GM12878 (cell line): ENCODE measurements around the gene BCAS3. TPM values are rescaled to one million over a fixed set of nuclear protein-coding genes. Genes with fewer than 3 reads are reported as not detected.

Experiments used
- ATAC-seq: fragments of 200-7000 bp; cut with Tn5 transposase; 3 replicates; pipeline ENCODE4 v1.9.1; 2020; ENCODE audit warnings: mild to moderate bottlenecking, moderate library complexity
- BruUV-seq: library from RNA; stranded (reverse); fragments of 400-500 nt; replicated peaks from 2 replicates; lab custom pipeline; 2021; lab: Mats Ljungman, UMichigan
- CTCF ChIA-PET: fragments of 300-600 bp; sonication (Branson Sonifier 250); formaldehyde crosslinking; extraction: SDS; loops from one replicate; lab custom pipeline; 2021; ENCODE audit warnings: inconsistent platforms; lab: Yijun Ruan, JAX
- POLR2A ChIA-PET: fragments of 350-600 bp; formaldehyde crosslinking; extraction: SDS; loops from one replicate; lab custom pipeline; 2021; ENCODE audit warnings: inconsistent platforms; lab: Charles Lee
- RAD21 ChIA-PET: fragments of 300-600 bp; sonication (Branson Sonifier 250); formaldehyde crosslinking; loops from one replicate; lab custom pipeline; 2023; ENCODE audit warnings: antibody characterized with exemption; ENCODE audit not compliant: unreplicated experiment; lab: Charles Lee
- SMC1A ChIA-PET: fragments of 300-600 bp; sonication (Branson Sonifier 250); formaldehyde crosslinking; loops from one replicate; lab custom pipeline; 2023; ENCODE audit not compliant: unreplicated experiment, uncharacterized antibody; lab: Charles Lee
- DNase-seq: peaks from one replicate; pipeline ENCODE4 v3.0.0-alpha.2; 2011; ENCODE audit warnings: low read depth, low spot score
- FAIRE-seq: peaks from 3 replicates; lab custom pipeline; 2011; peaks lifted over from hg19 to GRCh38; lab: Jason Lieb, UNC
- H2AFZ ChIP-seq: 2 replicates; pipeline ENCODE4 v1.6.0; 2011; ENCODE audit warnings: low read depth, low read length, control low read depth; ENCODE audit not compliant: control insufficient read depth
- H3K27ac ChIP-seq: 2 replicates; pipeline ENCODE4 v1.5.1; 2011; ENCODE audit warnings: control low read depth; ENCODE audit not compliant: control insufficient read depth, insufficient read depth
- H3K27me3 ChIP-seq, 2 experiments: replicated peaks in 1 of 2; 2 replicates each; pipeline versions ENCODE4 v1.6.0 to v1.6.1; 2011; ENCODE audit warnings: low read length in 1 of 2; ENCODE audit not compliant: control insufficient read depth in 2 of 2, insufficient read depth in 2 of 2
- H3K36me3 ChIP-seq, 2 experiments: 2 replicates each; pipeline ENCODE4 v1.5.1; 2011; ENCODE audit warnings: low read length in 1 of 2; ENCODE audit not compliant: control insufficient read depth in 2 of 2, insufficient read depth in 2 of 2
- H3K4me1 ChIP-seq: 2 replicates; pipeline ENCODE4 v1.6.1; 2011; ENCODE audit warnings: mild to moderate bottlenecking, low read length, moderate library complexity, mixed read lengths; ENCODE audit not compliant: control insufficient read depth, insufficient read depth
- H3K4me2 ChIP-seq: 2 replicates; pipeline ENCODE4 v1.6.0; 2011; ENCODE audit warnings: control low read depth; ENCODE audit not compliant: control insufficient read depth, insufficient read depth
- H3K4me3 ChIP-seq: fragments of 200-600 bp; sonication (generic); 2 replicates; pipeline ENCODE4 v1.5.1; 2016
- H3K79me2 ChIP-seq: 2 replicates; pipeline ENCODE4 v1.6.0; 2011; ENCODE audit warnings: low read length; ENCODE audit not compliant: control insufficient read depth, insufficient read depth
- H3K9ac ChIP-seq: 2 replicates; pipeline ENCODE4 v1.8.0; 2011; ENCODE audit warnings: low read length, control low read depth, mixed read lengths; ENCODE audit not compliant: control insufficient read depth, insufficient read depth
- H3K9me3 ChIP-seq: replicated peaks from 3 replicates; pipeline ENCODE4 v1.5.1; 2011; ENCODE audit warnings: mild to moderate bottlenecking, low read length; ENCODE audit not compliant: control insufficient read depth, insufficient read depth
- H4K20me1 ChIP-seq: 2 replicates; pipeline ENCODE4 v1.6.0; 2011; ENCODE audit not compliant: control insufficient read depth, insufficient read depth
- CBX3 ChIP-seq: fragments of 200-600 bp; sonication (generic); IDR thresholded peaks from 2 replicates; pipeline ENCODE4 v1.6.1; 2016; ENCODE audit warnings: low read depth, borderline replicate concordance
- EZH2 ChIP-seq: IDR thresholded peaks from 2 replicates; pipeline ENCODE4 v1.6.1; 2012; ENCODE audit warnings: low read depth, mild to moderate bottlenecking, control low read depth, inconsistent platforms, low read length, borderline replicate concordance; ENCODE audit not compliant: control insufficient read depth
- GABPA ChIP-seq: IDR thresholded peaks from 2 replicates; pipeline ENCODE4 v1.6.1; 2014; ENCODE audit warnings: antibody characterized with exemption, low read depth, mild to moderate bottlenecking, inconsistent platforms
- GATAD2B ChIP-seq: fragments of 450-650 bp; conservative IDR thresholded peaks from 2 replicates; pipeline ENCODE4 v1.6.1; 2017; ENCODE audit warnings: low read depth, mild to moderate bottlenecking, moderate library complexity
- NFXL1 ChIP-seq: fragments of 450-650 bp; IDR thresholded peaks from 2 replicates; pipeline ENCODE4 v1.6.1; 2017; ENCODE audit warnings: antibody characterized with exemption, mild to moderate bottlenecking, borderline replicate concordance
- POLR2AphosphoS2 ChIP-seq: IDR thresholded peaks from 2 replicates; pipeline ENCODE4 v1.6.1; 2011; ENCODE audit warnings: low read depth, mild to moderate bottlenecking, low read length, improper control_type of control experiment, moderate library complexity
- RBBP5 ChIP-seq: fragments of 200-600 bp; sonication (generic); conservative IDR thresholded peaks from 2 replicates; pipeline ENCODE4 v1.6.1; 2016
- SREBF2 ChIP-seq: IDR thresholded peaks from 2 replicates; pipeline ENCODE4 v1.6.1; 2012; ENCODE audit warnings: mild to moderate bottlenecking, low read length
- STAT1 ChIP-seq: fragments of 450-650 bp; conservative IDR thresholded peaks from 2 replicates; pipeline ENCODE4 v1.6.1; 2014; ENCODE audit warnings: antibody characterized with exemption, mild to moderate bottlenecking
- TBL1XR1 ChIP-seq: IDR thresholded peaks from 2 replicates; pipeline ENCODE4 v1.6.1; 2012; ENCODE audit warnings: low read depth, low read length, improper control_type of control experiment
- WGBS: methylation state at CpG from one replicate; pipeline ENCODE4 v1.1.6; 2016; ENCODE audit warnings: low lambda C conversion rate; ENCODE audit not compliant: insufficient replicate concordance, insufficient coverage; ENCODE audit errors: missing lambda C conversion rate; 5-methylcytosine and 5-hydroxymethylcytosine counted together
- in situ Hi-C: fragments of 300-500 bp; cut with MboI; formaldehyde crosslinking; loops from 9 replicates; pipeline ENCODE4 v1.14.3; 2018; ENCODE audit warnings: mixed read lengths
- intact Hi-C: fragments of 100-400 bp; cut with micrococcal nuclease; formaldehyde crosslinking; loops from one replicate; pipeline ENCODE4 v1.14.2; 2022; ENCODE audit not compliant: unreplicated experiment
- polyA plus RNA-seq, 11 experiments: library from polyadenylated mRNA; depleted of rRNA in 4 of 11; unstranded in 6 of 11; stranded (reverse) in 5 of 11; fragments of >200 nt; fragmentation: Nextera tagmentation in 4 of 11; fragmentation: Illumina TruSeq in 1 of 11; extraction: Ambion mirVana in 4 of 11; extraction: Trizol in 1 of 11; gene quantifications; 1 replicate in 1 of 11; 2 replicates in 10 of 11; pipeline versions ENCODE4 v1.2.1 to v1.2.3, GENCODE V29; 2011 to 2016; ENCODE audit warnings: inconsistent platforms in 2 of 11, missing spikeins in 2 of 11, low read depth in 1 of 11
- total RNA-seq, 4 experiments: library from RNA; depleted of rRNA in 3 of 4; stranded (reverse); fragments of >200 nt in 3 of 4; fragmentation: Illumina TruSeq in 1 of 4; extraction: Trizol in 1 of 4; gene quantifications; 2 replicates each; pipeline versions ENCODE4 v1.2.1 to v1.2.3, GENCODE V29; 2013 to 2021
- TF ChIP-seq, protein P1 (sequence below): fragments of 450-650 bp; IDR thresholded peaks from 2 replicates; pipeline ENCODE4 v1.6.1; 2017; ENCODE audit warnings: mild to moderate bottlenecking, moderate library complexity

The BCAS3 gene
- total and polyA plus RNA-seq, 10 of the 15 experiments (the other 5 are each of a cell fraction or from before 2014, with no cell fraction given): 2.1 to 11.0 (median 6.6) TPM

- TF ChIP-seq POLR2AphosphoS2 (no peak), SREBF2 (no peak), TBL1XR1 (no peak)
Observed at GRCh38 chr17:60730273-60730672, 52.6 kb downstream of the BCAS3 start (continued).

DNA sequence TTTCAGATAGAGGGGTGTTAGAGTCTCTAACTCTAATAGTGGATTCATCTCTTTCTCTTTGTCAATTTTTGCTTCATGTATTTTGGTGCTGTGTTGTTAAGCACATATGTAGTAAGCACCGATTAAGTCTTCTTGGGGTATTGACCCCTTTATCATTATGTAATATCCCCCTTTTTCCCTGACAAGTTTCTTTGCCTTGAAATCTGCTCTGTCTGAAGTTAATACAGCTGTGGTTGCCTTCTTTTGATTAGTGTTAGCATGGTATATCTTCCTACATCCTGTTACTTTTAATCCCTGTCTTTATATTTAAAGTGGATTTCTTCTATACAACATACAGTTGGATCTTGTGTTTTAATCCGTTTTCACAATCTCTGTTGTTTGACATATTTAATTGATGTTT lies 60.6 kb downstream of the BCAS3 start:
- Histone ChIP-seq H3K9ac (no peak overlapping the region), H3K4me2 (no peak overlapping the region), H3K36me3 (no peaks in the 10 kb centered on the region), H3K4me1 (no peaks in the 10 kb centered on the region), H3K79me2 (no peaks in the 10 kb centered on the region), H3K27me3 (no peaks in the 10 kb centered on the region), H4K20me1 (no peaks in the 10 kb centered on the region), H2AFZ (no peak overlapping the region), H3K27ac (no peak overlapping the region), H3K4me3 (no peak overlapping the region), H3K9me3 (no peaks in the 10 kb centered on the region)
- no peak for TF ChIP-seq SREBF2
- no peak for TF ChIP-seq GATAD2B
- no peak for ATAC-seq
- POLR2A ChIA-PET: no interaction called here
- intact Hi-C loops: no loop called here
- RAD21 ChIA-PET: no interaction called here
- peak; percentile 41 for FAIRE-seq
- SMC1A ChIA-PET: no interaction called here
- no TSS peak for BruUV-seq
- in situ Hi-C loops: no loop called here
- 73% methylated on average over 2 of the region's 2 CpGs for WGBS
- CTCF ChIA-PET: interaction anchor here (0.7 kb wide), 1 partner anchor 9 kb away, joined by 3 read pairs; no protein-coding TSS in a partner anchor
- DNase-seq: no peak

DNA sequence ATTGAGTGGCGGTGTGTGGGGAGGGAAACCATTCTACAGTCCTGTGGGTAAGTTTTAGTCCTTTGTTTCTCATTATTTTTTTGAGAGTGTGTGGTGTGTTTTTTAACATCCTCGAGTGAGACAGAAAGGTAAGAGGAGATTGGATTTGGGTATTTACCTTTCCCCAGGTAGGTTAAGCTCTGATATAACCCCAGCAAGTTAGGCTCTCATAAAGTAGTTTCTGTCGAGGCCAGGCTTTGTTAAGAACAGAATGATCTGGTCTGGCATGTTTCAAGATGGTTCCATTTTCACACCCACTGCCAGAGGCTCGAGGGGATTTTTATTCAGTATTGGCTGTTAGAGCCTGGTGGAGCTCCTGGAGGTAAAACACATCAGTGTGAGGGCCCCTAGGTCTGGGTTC lies 62.9 kb downstream of the BCAS3 start:
- ChIA-PET RAD21 (no interaction called here), CTCF (interaction anchor here (1.0 kb wide), 1 partner anchor 20 kb away, joined by 4 read pairs; no protein-coding TSS in a partner anchor), SMC1A (interaction anchor here (0.6 to 0.9 kb wide), 2 partner anchors 167 to 493 kb away, joined by 3 read pairs; no protein-coding TSS in a partner anchor), POLR2A (no interaction called here)
- Histone ChIP-seq H3K27me3 (no peaks in the 10 kb centered on the region), H3K27ac (no peak overlapping the region), H3K9ac (no peak overlapping the region), H2AFZ (no peak overlapping the region), H3K4me1 (0 out of 2 replicates have a peak, but pooled peaks cover 2% of the 10 kb centered on the region), H3K79me2 (no peaks in the 10 kb centered on the region), H3K9me3 (no peaks in the 10 kb centered on the region), H3K36me3 (no peaks in the 10 kb centered on the region), H3K4me3 (no peak overlapping the region), H3K4me2 (no peak overlapping the region), H4K20me1 (no peaks in the 10 kb centered on the region)
- no peak for FAIRE-seq
- no peak for ATAC-seq
- BruUV-seq: no TSS peak
- 58% methylated on average over 4 of the region's 4 CpGs for WGBS
- in situ Hi-C loops (no loop called here), intact Hi-C loops (no loop called here)
- TF ChIP-seq RBBP5: no peak
- no peak for TF ChIP-seq STAT1
- no peak for TF ChIP-seq EZH2
- peak; percentile 55; the same call in 1 of the 2 replicates for TF ChIP-seq NFXL1
- no peak for TF ChIP-seq CBX3
- TF ChIP-seq GABPA: no peak
- TF ChIP-seq, protein P1, sequence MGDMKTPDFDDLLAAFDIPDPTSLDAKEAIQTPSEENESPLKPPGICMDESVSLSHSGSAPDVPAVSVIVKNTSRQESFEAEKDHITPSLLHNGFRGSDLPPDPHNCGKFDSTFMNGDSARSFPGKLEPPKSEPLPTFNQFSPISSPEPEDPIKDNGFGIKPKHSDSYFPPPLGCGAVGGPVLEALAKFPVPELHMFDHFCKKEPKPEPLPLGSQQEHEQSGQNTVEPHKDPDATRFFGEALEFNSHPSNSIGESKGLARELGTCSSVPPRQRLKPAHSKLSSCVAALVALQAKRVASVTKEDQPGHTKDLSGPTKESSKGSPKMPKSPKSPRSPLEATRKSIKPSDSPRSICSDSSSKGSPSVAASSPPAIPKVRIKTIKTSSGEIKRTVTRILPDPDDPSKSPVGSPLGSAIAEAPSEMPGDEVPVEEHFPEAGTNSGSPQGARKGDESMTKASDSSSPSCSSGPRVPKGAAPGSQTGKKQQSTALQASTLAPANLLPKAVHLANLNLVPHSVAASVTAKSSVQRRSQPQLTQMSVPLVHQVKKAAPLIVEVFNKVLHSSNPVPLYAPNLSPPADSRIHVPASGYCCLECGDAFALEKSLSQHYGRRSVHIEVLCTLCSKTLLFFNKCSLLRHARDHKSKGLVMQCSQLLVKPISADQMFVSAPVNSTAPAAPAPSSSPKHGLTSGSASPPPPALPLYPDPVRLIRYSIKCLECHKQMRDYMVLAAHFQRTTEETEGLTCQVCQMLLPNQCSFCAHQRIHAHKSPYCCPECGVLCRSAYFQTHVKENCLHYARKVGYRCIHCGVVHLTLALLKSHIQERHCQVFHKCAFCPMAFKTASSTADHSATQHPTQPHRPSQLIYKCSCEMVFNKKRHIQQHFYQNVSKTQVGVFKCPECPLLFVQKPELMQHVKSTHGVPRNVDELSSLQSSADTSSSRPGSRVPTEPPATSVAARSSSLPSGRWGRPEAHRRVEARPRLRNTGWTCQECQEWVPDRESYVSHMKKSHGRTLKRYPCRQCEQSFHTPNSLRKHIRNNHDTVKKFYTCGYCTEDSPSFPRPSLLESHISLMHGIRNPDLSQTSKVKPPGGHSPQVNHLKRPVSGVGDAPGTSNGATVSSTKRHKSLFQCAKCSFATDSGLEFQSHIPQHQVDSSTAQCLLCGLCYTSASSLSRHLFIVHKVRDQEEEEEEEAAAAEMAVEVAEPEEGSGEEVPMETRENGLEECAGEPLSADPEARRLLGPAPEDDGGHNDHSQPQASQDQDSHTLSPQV: no peak
- no peak for DNase-seq
